Measurements from ENCODE around the gene CADM3.
A peak's percentile ranks its signal among the peaks of the same experiment; 100 is the strongest.

The CADM3 gene

DNA sequence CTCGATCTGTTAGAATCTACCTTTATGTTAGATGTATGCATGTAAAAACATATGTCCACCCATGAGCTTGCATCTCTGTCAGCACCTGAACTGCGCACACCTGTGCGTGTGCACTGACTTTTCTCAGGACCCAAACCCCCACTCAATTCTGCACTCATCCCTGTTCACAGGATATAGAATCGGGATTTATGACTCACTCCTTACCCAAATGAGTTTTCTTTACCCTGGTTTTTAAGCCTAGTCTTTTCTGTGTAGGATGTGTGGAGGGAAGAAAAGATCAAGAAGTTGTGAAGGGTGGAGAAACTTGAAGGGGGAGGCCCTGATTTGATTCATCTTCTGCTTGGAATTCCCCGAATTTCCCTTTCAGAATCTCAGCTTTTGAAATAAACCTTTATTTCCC lies 35.7 kb downstream of the CADM3 start:
- DNase-seq (ENCODE audit: low spot score) = no peak

DNA sequence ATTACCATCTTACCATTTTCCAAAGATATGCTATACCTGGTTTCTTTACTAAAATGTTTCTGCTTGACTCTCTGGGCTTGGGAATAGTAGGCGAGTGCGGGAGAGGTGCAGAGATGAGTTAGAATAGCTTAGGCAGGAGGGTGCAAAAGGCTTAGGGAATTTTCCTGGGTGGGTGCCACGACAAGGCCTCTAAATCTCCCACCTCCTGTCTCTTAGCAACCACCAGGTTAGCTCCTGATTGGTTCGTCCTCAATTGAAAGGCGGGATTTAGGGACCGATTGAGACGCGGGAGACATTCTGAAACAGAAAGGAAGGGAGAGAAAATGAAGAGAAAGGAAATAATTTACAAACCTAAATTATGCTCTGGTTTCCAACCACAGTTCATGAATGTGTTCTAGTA lies 36.4 kb downstream of the CADM3 start:
- DNase-seq (ENCODE audit: low spot score) = no peak

DNA sequence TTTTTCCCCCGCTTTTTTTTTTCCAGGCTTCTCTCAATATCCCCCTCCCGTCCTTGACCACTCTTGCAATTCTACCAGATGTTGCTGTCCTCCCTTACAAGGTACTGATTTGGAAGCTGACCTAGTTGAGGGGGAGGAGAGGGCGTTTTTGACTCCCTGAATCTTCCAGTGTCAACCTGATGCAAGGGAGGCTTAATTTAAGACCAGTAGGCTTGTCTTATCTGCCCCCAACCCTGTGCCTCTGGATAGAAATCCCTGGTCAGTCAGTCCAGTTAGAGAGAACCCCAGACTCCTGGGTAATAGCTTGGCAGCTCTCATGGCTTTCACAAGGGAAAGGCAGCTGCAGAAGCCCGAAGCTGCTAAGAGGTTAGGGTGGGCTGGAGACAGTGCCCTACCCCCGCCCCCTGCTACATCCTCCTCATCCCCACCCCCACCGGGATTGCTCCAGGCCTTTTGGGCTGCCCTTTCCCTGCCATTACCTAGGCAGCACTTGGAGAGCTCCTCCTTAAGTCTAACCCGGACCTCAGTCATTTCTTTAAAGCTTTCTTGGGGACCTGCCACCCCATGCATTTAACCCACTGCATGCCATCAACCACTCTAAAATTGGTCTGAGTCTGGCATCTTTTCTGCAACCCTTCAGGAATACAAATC lies 36.9 kb downstream of the CADM3 start:
- DNase-seq (ENCODE audit: low spot score) = no peak

DNA sequence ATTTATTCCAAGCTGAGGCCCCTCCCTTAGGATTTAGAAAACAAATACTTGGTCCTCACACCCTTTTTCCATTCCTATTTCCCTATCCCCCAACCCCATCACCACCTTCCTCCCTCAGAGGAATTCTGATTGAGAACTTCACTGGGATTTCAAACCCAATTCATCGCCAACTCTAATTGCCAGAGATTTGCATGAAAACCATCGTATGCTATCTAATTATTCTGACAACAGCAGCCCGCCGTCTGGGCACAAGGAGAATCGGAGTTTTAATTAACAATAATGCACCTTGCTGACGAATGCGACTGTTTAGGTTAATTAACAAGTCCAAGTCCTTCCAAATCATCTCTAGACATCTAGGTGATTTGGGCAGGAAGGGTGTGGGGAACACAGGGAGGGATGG lies 37.6 kb downstream of the CADM3 start:
- no peak for DNase-seq (ENCODE audit: low spot score)

DNA sequence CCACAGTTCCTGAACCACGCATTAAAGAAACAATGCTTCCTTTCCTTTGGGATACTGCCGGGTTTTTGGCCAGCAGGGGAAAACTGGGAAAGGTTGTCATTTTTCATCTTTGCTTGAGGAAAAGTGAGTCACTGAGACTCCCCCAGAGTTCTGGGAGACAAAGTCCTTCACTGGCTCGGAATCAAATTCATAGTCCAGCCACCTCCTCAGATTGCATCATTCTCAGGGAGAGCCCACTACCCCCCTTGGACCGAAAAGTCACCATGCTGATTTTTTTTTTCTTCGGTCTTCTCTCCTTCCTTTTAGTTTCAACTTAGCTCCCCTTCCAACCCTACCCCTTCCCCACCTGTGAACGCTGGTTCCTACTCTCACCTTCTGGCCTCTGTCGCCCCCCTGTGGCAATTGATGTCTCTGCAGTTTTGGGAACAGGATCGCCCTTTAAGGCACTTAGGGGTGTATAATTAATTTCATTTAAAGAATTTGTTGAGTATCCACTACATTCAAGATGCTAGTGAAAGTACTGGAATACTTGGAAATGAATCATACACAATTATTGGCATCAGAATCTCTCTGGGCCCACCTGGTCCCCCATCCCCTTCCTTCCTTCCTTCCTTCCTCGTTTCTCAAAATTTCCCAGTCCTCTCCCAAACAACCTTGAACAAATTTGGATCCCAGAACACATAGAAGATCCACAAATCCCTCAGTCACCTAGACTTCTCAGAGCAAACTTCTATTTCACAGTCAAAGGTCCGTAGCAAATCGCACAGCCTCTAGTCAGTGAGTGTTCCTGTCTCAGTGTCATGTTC lies 40.1 kb downstream of the CADM3 start:
- DNase-seq (ENCODE audit: low spot score) = peak; percentile 45

DNA sequence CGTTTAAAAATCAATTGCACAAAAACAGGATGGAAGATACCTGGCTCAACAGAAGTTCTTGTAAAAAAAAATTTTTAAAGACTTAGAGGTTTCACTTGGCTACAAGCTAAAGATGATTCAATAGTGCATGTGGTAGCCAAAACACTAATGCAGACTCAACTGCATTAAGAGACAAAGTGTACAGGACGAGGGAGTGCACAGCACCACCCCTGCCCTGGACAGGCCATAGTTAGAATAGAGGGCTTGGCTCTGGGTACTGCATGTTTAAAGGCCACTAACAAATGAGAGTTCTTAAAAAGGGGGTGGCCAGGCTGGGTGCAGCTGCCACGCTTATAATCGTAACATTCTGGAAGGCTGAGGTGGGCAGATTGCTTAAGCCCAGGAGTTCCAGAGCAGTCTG lies 41.2 kb downstream of the CADM3 start:
- no peak for DNase-seq (ENCODE audit: low spot score)

DNA sequence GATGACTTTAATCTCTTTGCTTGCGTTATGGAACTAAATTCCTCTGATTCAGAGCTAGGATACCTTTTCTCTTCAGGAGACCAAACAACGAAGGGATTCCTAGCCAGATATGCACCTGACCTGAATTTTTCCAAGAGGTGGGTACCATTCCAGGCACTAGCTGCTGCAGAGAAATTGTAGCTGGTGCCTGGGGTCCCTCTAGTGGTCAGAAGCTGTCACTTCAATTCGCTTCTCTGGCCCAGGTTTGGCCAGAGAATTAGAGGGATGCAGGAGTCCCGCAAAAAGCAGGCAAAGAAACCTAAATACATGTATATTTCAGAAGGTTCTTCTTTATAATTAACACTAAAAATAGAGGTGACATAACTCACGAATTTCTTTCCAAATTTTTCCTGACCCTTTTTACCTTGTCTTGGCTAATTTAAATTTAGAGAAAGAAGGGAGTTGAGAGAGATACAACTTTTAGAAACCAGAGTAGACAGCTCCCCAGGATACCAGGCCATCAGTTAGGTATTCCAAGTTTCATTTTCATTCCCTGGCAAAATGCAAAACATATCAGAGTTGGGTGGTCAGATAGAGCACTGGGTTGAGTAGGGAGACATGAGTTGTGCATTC lies 42.8 kb downstream of the CADM3 start:
- peak; percentile 67 for DNase-seq (ENCODE audit: low spot score)

DNA sequence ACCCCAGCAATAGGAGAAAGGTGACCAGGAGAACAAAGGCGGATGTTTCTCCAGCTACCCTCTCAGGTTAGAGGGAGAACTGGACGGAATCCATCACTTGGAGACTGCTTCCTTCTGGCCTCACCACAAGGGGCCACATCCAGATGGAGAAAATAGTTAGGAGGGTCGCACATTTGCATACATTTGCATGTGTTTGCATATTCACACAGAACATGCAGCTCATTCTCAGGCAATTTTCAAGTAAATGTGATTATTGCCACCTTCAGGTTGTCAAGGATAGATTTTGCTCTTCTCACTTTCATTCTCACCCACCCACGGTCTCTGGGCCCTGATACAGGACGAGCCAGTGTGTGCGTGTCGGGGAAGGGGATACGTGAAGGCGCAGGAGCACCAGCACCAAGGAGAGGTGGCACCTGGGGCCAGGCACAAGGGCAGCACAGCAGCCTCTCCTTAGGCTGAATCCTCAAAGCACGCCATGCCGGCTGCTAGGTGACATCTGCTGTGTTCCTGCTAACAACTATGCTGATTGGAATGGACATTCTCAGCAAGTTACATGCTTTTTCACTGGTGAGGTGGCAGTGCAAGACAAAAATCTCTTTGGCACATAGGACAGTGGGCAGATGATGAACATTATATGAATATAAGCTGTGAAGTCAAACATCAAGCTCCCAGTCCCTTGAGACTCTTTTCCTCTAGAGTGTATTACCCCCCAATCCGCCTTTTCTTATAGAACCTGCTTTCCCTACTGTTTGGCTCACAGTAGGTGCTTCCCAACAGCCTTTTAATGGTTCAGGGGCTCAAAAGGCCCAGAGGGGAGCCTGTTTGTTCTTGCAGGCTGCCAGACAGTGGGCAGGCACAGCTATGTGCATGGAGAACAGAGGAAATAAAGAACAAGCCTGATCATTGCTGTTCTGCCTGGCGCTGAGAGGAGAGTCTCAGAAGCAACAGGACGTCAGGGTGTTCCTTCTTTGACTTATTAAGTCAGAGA lies 47.5 kb downstream of the CADM3 start:
- DNase-seq (ENCODE audit: low spot score) = no peak

DNA sequence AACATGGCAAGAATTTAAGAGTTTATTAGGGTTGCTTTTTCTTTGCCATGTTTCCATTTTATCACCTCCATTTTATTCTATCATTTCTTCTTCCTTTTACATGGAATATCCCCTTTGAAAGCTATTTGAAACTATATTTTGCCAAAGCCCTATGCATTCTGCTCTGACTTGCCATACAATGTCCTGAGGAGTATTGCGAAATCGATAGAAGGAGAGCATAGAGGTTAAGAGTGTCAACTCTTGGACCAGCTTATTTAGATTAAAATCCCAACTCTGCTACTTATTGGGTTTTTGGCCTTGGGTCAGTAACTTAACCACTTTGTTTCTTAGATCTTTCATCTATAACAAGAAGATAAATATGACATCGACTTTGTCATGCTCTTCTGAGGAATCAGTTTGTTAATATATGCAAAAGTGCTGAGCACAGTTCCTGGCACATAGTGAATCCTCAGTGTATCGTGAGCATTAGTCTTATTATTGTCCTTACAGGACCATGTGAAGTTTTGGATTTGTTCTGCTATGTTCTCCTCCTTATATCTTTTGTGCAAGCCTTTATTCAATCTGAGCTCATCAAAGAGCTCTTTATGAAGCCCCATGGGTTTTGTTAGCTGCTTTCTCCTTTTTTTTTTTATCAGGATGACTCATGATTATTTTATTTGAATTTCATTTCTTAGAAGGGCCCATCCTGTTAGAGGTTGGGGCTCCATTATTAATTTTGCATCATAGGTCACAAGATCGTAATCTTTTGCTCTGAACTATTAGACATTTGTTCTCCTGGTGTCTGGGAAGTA lies 50.9 kb downstream of the CADM3 start:
- DNase-seq (ENCODE audit: low spot score) = peak; percentile 98

DNA sequence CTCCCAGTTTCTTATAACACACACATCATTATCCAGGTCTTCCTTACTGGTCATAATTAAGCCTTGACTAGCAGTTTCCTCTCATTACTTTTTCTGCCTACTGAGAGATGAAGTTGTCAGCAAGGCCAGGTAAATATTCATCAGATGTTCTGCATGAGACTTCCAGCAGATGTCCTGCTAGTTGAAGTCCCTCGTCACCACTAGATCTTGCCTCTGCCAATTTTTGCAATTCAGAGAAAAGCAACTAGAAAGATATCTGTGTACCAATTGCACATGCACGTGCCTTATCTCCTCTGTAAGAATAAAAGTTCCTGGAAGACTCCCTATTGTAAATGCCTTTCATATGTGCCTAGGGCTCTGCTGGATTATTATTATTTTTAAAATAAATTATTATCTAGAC lies 51.6 kb downstream of the CADM3 start:
- no peak for DNase-seq (ENCODE audit: low spot score)

DNA sequence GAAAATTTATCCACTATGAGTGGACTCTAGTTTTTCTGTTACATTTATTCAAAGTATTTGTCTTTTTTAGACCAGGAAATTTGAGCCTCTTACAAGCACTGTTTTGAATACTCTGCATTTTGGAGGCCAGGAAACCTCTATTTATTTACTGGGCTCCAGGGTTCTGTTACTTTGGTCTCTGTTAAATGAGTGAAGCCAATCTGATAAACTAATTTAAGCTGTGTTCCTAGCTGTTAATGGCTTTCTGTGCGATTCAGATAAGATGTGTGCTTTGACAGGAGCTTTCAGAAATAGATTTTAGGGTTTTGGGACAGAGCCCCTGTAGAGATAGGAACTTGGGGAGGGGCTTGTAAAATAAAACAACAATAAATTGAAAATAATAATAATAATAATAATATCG lies 57.1 kb downstream of the CADM3 start:
- DNase-seq (ENCODE audit: low spot score) = no peak

DNA sequence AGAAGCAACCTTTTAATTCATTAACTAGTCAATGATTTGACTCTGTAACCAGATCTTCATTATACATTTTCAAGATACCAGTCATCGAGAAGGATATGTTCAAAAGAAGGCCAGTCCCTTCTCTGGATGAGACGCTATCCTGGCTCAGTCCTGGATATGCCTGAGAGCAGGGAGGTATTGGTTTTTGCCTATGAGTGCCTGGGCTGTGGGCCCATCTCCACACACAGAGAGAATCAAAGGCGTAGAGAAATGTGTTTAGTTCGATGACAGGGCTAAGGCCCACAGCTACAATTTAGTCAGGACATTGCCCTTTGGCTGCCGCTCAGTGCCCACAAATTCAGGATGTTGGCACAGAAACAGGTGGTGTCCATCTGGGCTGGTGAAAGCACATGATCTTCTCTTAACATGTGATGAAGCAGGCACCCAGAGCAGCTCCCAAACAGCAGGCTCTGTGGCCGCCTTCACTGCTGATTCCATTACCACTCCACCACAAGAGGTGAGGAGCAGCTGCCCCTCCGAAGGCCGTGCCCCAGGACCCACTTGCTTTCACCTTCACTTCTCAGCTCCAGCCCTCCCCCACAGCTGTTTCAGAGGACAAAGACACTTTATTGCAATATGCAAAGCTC lies 58.0 kb downstream of the CADM3 start:
- peak; percentile 36 for DNase-seq (ENCODE audit: low spot score)

DNA sequence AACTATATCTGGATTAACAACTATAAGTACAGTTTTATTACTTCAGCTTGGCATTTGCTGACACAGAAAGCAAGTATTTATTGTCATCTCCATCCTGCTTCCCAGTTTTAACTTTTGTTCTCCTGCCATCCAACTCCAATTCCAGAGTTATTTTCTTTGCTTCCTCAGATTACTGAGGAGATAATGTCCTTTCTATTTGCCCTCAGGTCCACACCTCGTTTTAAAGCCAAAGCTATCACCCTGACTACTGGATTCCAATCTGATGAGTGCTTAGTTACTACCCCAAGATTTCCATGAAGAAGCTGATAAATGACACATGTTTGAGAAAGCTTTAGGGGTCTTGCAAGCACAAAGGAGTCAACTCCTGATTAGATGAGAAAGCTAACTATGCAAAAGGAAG lies 58.5 kb downstream of the CADM3 start:
- DNase-seq (ENCODE audit: low spot score) = peak; percentile 44

DNA sequence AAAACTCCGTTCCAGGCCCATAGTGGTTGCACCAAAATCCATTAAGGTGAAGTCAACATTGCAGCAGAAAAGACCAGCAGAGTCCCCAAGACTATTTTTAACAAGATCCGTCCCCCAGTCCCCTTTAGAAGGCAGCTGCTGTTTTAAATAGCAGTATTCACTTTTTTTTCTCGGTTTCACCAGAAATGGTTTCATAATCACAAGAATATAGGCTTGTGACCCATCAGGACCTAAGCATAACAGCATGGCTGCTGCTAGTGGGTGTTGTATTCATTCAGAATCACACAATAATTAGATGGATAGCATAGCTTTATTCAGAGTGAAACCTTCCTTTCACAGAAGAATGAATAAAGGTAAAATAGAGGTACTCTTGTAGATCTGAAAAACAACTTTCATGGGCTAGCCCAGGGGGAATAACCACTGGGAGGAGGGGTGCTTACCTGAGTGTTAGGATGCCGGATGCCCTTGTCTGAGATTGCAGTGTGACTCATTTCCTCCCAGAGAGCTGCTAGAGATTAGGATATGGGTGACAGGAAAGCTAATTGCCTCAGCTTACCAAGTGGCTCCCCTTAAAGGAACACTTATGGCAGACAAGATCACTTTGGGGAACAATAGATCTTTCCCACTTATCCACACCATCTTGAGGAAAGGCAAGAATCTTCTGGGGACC lies 68.3 kb downstream of the CADM3 start:
- DNase-seq (ENCODE audit: low spot score) = no peak

DNA sequence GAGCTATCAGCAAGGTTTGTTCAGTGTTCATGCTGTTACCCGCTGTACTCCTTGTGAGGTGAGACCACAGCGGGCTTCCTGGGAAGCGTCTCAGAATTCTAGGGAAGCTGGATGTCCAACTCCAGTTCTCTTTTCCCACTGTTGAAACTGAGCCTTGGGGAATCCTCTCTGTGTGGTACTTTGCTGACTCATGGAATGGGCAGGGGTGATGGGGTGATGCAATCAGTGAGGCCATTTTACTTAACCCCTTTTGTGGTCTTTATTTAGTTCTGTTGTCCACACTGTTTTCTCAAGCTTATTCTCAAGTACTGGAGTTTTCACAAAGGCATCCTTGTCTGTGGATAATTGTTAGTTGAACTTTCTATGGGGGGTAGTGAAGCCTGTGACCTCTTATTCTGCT lies 75.9 kb downstream of the CADM3 start:
- no peak for DNase-seq (ENCODE audit: low spot score)

DNA sequence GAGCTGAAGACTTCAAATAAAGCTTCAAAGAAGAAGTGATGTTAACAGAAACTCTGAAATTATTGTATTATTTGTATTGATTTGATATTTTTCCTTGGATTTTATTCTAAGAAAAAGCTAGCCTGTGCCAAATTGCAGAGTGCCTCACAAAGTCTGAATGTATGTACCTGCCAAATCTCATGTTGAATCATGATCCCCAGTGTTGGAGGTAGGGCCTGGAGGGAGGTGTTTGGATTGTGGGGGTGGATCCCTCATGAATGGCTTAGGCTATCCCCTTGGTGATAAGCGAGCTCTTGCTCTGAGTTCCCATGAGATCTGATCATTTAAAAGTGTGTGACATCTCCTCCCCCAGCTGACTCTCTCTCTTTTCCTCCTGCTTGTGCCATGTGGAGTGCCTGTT lies 76.9 kb downstream of the CADM3 start:
- DNase-seq (ENCODE audit: low spot score) = no peak

DNA sequence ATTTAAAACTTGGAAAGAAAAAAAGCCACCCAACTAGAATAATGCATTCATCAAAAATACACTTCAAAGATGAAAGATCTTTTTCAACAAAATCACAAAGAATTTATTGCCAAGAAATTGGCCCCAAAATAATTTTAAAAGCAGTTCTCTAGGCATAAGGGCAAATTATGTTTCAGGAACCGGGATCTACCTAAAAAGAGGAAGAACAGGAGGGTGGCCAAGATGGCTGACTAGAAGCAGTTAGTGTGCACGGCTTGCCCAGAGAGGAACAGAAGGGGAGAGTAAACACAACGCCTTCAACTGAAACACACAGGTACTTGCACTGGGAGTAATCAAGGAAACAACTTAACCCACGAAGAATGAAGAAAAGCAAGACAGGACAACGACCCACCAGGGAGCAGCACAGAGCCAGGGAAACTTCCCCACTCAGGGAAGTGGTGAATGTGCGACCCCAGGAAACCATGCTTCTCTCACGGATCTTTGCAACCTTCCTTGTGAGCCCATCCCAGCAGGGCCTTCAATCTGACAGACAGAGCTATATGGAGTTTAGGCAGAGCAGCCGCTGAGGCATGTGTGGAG lies 79.3 kb downstream of the CADM3 start:
- no peak for DNase-seq (ENCODE audit: low spot score)

All from COLO829 (cell line).